Measurements from ENCODE around the gene KLHL7.

The KLHL7 gene

GRCh38 chr7:23105644-23106056 lies at the start of gene KLHL7:
Gene KLHL7, plus strand, starts transcription at chr7:23105785. Its CDS starts 242 bp downstream, at chr7:23106027.
- TF ChIP-seq, protein P1, sequence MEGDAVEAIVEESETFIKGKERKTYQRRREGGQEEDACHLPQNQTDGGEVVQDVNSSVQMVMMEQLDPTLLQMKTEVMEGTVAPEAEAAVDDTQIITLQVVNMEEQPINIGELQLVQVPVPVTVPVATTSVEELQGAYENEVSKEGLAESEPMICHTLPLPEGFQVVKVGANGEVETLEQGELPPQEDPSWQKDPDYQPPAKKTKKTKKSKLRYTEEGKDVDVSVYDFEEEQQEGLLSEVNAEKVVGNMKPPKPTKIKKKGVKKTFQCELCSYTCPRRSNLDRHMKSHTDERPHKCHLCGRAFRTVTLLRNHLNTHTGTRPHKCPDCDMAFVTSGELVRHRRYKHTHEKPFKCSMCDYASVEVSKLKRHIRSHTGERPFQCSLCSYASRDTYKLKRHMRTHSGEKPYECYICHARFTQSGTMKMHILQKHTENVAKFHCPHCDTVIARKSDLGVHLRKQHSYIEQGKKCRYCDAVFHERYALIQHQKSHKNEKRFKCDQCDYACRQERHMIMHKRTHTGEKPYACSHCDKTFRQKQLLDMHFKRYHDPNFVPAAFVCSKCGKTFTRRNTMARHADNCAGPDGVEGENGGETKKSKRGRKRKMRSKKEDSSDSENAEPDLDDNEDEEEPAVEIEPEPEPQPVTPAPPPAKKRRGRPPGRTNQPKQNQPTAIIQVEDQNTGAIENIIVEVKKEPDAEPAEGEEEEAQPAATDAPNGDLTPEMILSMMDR (IDR thresholded peaks at IDR 0.05; ENCODE audit: control insufficient read depth, insufficient read depth, low read depth, low read length, missing control alignments), result no peak
- H3K4me3 ChIP-seq (ENCODE audit: control insufficient read depth, low read depth, low read length), result peak within 1 kb of the TSS; percentile 88
- peak; percentile 46 for DNase-seq (ENCODE audit: low read depth)

GRCh38 chr7:23058408-23059096 lies 47.0 kb upstream of the KLHL7 start:
- no peak for DNase-seq (ENCODE audit: low read depth)
- H3K4me3 ChIP-seq (ENCODE audit: control insufficient read depth, low read depth, low read length), result no peak overlapping the region
- TF ChIP-seq, protein P1 (IDR thresholded peaks at IDR 0.05; ENCODE audit: control insufficient read depth, insufficient read depth, low read depth, low read length, missing control alignments), result no peak

GRCh38 chr7:23061327-23061726 lies 44.3 kb upstream of the KLHL7 start:
- H3K4me3 ChIP-seq (ENCODE audit: control insufficient read depth, low read depth, low read length), result no peak overlapping the region
- TF ChIP-seq, protein P1 (IDR thresholded peaks at IDR 0.05; ENCODE audit: control insufficient read depth, insufficient read depth, low read depth, low read length, missing control alignments), result no peak
- no peak for DNase-seq (ENCODE audit: low read depth)

GRCh38 chr7:23062452-23062851 lies 43.1 kb upstream of the KLHL7 start:
- DNase-seq (ENCODE audit: low read depth), result no peak
- TF ChIP-seq, protein P1 (IDR thresholded peaks at IDR 0.05; ENCODE audit: control insufficient read depth, insufficient read depth, low read depth, low read length, missing control alignments), result no peak
- no peak overlapping the region for H3K4me3 ChIP-seq (ENCODE audit: control insufficient read depth, low read depth, low read length)

DNA sequence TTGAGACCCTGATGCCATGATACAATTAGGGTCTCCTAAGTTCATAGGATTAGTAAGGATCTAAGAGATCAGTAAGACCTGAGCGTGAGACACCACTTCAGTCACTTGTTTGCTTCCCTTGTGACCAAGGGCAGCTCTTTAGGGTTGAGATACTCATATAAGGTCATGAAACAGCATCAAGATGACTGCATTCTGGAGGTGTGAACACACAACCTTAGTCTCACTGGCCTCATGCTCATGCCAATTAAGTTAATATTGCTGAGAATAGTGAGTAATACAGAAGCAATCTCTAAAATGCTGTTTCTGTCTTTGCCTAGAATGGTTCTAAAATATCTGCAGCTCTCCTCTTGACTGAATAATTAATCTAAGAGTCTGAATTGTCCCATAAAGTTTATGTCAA lies 39.6 kb upstream of the KLHL7 start:
- TF ChIP-seq, protein P1 (IDR thresholded peaks at IDR 0.05; ENCODE audit: control insufficient read depth, insufficient read depth, low read depth, low read length, missing control alignments), result no peak
- no peak overlapping the region for H3K4me3 ChIP-seq (ENCODE audit: control insufficient read depth, low read depth, low read length)
- peak; percentile 31 for DNase-seq (ENCODE audit: low read depth)

DNA sequence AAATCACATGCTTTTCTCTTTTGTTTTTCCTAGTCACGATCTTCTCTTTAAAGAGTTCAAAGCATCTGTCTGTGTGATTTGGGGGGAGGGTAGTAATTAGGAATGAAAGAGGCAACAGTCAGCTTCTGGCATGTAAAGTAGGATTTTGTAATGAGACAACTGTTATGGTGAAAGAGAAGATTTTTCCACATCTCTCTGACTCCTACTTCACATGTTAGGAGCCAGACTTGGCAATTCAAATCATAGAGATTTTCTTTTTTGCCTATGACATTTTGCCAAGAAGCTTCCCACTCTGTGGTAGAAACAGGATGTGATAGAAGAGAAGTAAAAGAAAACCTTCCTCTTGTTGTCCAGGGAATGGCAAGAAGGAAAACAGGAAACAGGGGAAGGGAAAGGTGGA lies 38.3 kb upstream of the KLHL7 start:
- TF ChIP-seq, protein P1 (IDR thresholded peaks at IDR 0.05; ENCODE audit: control insufficient read depth, insufficient read depth, low read depth, low read length, missing control alignments), result no peak
- no peak overlapping the region for H3K4me3 ChIP-seq (ENCODE audit: control insufficient read depth, low read depth, low read length)
- DNase-seq (ENCODE audit: low read depth), result peak; percentile 74
